ENCODE results near the gene PNPO.

- TF ChIP-seq POLR2A (IDR thresholded peaks at IDR 0.05; ENCODE audit: low read length) (peak; percentile 97), GATA1 (IDR thresholded peaks at IDR 0.05; ENCODE audit: low read depth, low read length) (no peak)
Observed at GRCh38 chr17:47895347-47895855, 46.0 kb upstream of the PNPO start.

All from erythroblast (primary cell).